PFSK-1 (cell line): ENCODE data around the gene KTN1.

Experiments used
- SIN3A ChIP-seq: IDR thresholded peaks from 2 replicates; pipeline ENCODE4 v1.6.1; 2012; ENCODE audit warnings: mild to moderate bottlenecking, low read length, moderate library complexity, borderline replicate concordance; ENCODE audit not compliant: insufficient read depth
- TAF1 ChIP-seq: IDR thresholded peaks from 2 replicates; pipeline ENCODE4 v1.6.1; 2012; ENCODE audit warnings: low read length, control low read depth, borderline replicate concordance; ENCODE audit not compliant: insufficient read depth
- TF ChIP-seq, protein P1 (sequence below), 2 experiments: IDR thresholded peaks; 2 replicates each; pipeline versions ENCODE4 v1.6.1 to v1.8.0; 2011 to 2012; ENCODE audit warnings: low read depth in 2 of 2, low read length in 2 of 2, control low read depth in 1 of 2, inconsistent platforms in 1 of 2, mild to moderate bottlenecking in 1 of 2, moderate library complexity in 1 of 2; ENCODE audit not compliant: insufficient read depth in 1 of 2

DNA sequence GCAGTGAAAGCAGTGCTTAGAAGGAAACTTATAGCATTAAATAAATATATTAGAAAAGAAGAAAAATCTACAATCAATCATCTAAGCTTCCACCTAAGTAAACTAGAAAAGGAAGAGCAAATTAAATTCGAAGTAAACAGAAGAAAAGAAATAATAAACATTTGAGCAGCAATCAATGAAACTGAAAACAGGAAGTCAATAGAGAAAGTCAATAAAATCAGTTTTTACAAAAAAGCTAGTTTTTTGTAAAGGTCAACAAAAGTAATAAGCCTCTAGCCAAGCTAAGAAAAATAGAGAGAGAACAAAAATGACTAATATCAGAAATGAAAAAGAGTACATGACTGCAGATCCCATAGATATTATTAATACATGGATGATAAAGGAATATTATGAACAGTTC, 34.2 kb upstream of the KTN1 start:
- TF ChIP-seq SIN3A: no peak
- TF ChIP-seq TAF1: no peak
- TF ChIP-seq, protein P1, sequence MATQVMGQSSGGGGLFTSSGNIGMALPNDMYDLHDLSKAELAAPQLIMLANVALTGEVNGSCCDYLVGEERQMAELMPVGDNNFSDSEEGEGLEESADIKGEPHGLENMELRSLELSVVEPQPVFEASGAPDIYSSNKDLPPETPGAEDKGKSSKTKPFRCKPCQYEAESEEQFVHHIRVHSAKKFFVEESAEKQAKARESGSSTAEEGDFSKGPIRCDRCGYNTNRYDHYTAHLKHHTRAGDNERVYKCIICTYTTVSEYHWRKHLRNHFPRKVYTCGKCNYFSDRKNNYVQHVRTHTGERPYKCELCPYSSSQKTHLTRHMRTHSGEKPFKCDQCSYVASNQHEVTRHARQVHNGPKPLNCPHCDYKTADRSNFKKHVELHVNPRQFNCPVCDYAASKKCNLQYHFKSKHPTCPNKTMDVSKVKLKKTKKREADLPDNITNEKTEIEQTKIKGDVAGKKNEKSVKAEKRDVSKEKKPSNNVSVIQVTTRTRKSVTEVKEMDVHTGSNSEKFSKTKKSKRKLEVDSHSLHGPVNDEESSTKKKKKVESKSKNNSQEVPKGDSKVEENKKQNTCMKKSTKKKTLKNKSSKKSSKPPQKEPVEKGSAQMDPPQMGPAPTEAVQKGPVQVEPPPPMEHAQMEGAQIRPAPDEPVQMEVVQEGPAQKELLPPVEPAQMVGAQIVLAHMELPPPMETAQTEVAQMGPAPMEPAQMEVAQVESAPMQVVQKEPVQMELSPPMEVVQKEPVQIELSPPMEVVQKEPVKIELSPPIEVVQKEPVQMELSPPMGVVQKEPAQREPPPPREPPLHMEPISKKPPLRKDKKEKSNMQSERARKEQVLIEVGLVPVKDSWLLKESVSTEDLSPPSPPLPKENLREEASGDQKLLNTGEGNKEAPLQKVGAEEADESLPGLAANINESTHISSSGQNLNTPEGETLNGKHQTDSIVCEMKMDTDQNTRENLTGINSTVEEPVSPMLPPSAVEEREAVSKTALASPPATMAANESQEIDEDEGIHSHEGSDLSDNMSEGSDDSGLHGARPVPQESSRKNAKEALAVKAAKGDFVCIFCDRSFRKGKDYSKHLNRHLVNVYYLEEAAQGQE (IDR thresholded peaks at IDR 0.05; ENCODE audit: insufficient read depth in 1 of 2, low read depth in 2 of 2, low read length in 2 of 2): no peak
